Pons (tissue), 1 donor: ENCODE data around the gene KCNAB3.

Experiments
- DNase-seq: peaks from one replicate; pipeline ENCODE4 v3.0.0-alpha.2; 2016; ENCODE audit warnings: low spot score

KCNAB3 gene

DNA sequence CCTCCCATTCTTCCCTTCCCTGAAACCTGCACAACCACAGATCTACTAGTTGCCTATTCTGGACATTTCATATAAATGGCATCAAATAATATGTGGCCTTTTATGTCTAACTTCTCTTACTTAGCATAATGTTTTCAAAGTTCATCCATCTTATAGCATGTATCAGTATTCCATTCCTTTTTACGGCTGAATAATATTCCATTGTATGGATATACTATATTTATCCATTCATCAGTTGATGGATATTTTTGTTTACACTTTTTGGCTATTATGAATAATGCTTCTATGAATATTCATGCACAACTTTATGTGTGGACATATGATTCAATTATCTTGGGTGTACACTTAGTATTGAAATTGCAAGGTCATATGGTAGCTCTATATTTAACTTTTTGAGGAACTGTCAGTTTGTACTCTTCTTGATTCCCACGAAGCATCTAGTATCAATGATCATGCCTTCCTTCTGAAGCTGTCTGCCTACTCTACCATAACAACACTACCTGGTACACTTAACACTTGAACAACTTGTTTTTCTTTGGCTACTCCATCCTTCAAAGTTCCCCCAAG lies 53.8 kb downstream of the KCNAB3 start:
- DNase-seq, result no peak

DNA sequence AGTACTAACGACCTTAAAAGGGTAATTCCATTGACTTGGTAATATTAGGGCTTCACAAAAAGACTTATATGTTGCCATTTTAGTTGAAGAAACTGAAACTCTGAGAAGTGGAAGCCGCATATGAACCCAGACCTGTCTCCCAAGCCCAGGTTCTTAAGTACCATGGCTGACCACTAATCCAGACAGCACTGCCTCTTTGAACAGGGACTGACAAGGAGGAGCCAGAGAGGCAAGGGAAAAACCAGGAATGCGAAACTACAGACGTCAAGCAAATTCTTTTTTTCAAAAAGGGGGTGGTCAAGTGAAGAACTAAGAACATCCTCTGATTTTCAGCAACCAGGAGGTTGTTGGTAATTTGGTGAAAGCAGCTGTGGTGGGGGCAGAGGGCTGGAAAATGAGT lies 56.6 kb downstream of the KCNAB3 start:
- DNase-seq, result no peak
